ENCODE results near the gene MAGI2. TPM values are rescaled to one million over a fixed set of nuclear protein-coding genes. Genes with fewer than 3 reads are reported as not detected.

MAGI2 gene
- total RNA-seq, 1 donor from 2014 or later, result 64.2 TPM

DNA sequence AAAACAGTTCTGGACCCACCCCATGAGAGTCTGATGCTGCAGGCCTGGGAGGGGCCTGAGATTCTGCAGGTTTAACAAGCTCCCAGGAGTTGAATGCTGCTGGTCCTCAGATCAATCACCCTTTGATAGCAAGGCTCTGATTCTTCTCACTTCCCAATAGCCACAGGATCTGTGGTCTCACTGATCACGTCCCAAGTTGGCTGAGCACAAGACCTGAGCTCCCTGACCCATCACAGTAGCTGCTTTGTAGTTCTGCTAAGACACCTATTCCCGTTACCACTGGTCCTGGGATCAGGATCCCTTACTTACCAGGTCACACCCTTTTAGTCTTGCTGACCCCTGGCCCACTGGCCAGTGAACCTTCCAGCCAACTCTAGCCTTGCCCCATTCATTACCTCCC is 1282.1 kb downstream of the MAGI2 start:
- Mint-ChIP-seq H3K4me3 (ENCODE audit: unreplicated experiment) (no peak overlapping the region), H3K27ac (ENCODE audit: unreplicated experiment) (no peak overlapping the region), H3K36me3 (ENCODE audit: unreplicated experiment) (no peaks in the 10 kb centered on the region), H3K4me1 (ENCODE audit: low read depth, unreplicated experiment) (peaks cover 5% of the 10 kb centered on the region), H3K9me3 (ENCODE audit: unreplicated experiment) (no peaks in the 10 kb centered on the region), H3K27me3 (ENCODE audit: unreplicated experiment) (no peaks in the 10 kb centered on the region)
- DNase-seq, result no peak
- TF ChIP-seq, protein P1, sequence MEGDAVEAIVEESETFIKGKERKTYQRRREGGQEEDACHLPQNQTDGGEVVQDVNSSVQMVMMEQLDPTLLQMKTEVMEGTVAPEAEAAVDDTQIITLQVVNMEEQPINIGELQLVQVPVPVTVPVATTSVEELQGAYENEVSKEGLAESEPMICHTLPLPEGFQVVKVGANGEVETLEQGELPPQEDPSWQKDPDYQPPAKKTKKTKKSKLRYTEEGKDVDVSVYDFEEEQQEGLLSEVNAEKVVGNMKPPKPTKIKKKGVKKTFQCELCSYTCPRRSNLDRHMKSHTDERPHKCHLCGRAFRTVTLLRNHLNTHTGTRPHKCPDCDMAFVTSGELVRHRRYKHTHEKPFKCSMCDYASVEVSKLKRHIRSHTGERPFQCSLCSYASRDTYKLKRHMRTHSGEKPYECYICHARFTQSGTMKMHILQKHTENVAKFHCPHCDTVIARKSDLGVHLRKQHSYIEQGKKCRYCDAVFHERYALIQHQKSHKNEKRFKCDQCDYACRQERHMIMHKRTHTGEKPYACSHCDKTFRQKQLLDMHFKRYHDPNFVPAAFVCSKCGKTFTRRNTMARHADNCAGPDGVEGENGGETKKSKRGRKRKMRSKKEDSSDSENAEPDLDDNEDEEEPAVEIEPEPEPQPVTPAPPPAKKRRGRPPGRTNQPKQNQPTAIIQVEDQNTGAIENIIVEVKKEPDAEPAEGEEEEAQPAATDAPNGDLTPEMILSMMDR (IDR thresholded peaks at IDR 0.05; ENCODE audit: partially characterized antibody, unreplicated experiment), result no peak

DNA sequence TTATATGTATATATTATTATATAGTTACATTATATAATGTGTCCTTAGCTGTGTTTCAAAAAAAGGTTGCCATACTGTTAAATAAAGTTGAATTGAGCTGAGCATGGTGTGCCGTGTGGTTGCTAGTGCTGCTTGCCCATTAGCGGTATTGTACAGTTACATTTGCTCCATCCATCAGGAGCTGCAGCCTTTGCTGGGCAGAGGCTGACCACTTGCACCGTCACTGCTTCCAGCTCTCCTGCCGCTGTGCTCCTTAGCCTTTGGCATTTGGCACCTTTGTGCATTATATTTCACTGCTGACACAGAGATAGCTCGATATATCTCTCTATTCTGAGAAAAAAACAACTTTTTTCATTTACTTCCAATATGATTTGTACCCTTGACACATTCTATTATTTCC is 1282.7 kb downstream of the MAGI2 start:
- Mint-ChIP-seq H3K4me1 (ENCODE audit: low read depth, unreplicated experiment) (peaks cover 9% of the 10 kb centered on the region), H3K27ac (ENCODE audit: unreplicated experiment) (no peak overlapping the region), H3K36me3 (ENCODE audit: unreplicated experiment) (no peaks in the 10 kb centered on the region), H3K9me3 (ENCODE audit: unreplicated experiment) (no peaks in the 10 kb centered on the region), H3K4me3 (ENCODE audit: unreplicated experiment) (no peak overlapping the region), H3K27me3 (ENCODE audit: unreplicated experiment) (no peaks in the 10 kb centered on the region)
- TF ChIP-seq, protein P1 (IDR thresholded peaks at IDR 0.05; ENCODE audit: partially characterized antibody, unreplicated experiment), result no peak
- DNase-seq, result no peak

DNA sequence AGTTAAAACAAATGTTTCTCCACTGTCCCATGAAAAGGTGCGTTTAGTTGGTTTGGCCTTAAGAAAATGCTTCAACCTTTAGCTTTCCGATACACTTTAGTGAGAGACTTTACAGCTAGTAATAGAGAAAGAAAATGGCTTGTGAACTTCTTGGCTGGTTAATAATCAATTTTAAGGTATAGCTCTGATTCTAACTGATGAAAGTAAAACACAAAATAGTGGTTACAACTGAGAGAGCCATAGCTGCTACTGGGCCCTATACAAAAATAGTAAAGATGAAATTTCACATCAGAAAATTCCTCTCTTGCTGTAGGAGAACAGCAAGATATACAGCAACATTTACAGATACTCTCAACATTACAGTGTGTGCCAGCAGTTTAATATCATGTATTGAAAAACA is 1283.5 kb downstream of the MAGI2 start:
- TF ChIP-seq, protein P1 (IDR thresholded peaks at IDR 0.05; ENCODE audit: partially characterized antibody, unreplicated experiment), result no peak
- H3K27ac Mint-ChIP-seq (ENCODE audit: unreplicated experiment), result no peak overlapping the region
- no peak overlapping the region for H3K4me3 Mint-ChIP-seq (ENCODE audit: unreplicated experiment)
- H3K36me3 Mint-ChIP-seq (ENCODE audit: unreplicated experiment), result no peaks in the 10 kb centered on the region
- no peaks in the 10 kb centered on the region for H3K27me3 Mint-ChIP-seq (ENCODE audit: unreplicated experiment)
- no peaks in the 10 kb centered on the region for H3K9me3 Mint-ChIP-seq (ENCODE audit: unreplicated experiment)
- H3K4me1 Mint-ChIP-seq (ENCODE audit: low read depth, unreplicated experiment), result peaks cover 14% of the 10 kb centered on the region
- no peak for DNase-seq

DNA sequence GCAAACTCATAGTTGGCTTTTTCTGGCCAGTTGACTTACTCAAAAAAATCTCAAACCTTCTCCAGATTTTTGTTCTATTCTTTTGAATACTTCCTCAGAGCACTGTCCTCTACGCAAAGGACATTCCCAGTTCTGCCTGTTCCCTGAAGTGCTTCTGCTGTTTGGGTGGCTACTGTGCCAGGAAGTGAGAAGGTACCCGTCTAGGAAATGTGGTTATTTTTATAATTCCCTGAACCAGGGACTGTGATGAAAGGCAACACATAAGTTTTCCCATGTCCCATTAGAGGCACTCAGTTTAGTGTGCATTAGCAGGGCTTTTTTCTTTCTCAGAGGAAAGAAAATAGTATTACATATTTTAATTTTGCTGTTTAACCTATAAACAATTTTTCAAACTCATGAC is 1284.6 kb downstream of the MAGI2 start:
- H3K27ac Mint-ChIP-seq (ENCODE audit: unreplicated experiment), result no peak overlapping the region
- TF ChIP-seq, protein P1 (IDR thresholded peaks at IDR 0.05; ENCODE audit: partially characterized antibody, unreplicated experiment), result no peak
- H3K27me3 Mint-ChIP-seq (ENCODE audit: unreplicated experiment), result peaks cover 2% of the 10 kb centered on the region
- H3K4me3 Mint-ChIP-seq (ENCODE audit: unreplicated experiment), result no peak overlapping the region
- no peaks in the 10 kb centered on the region for H3K36me3 Mint-ChIP-seq (ENCODE audit: unreplicated experiment)
- peaks cover 14% of the 10 kb centered on the region for H3K4me1 Mint-ChIP-seq (ENCODE audit: low read depth, unreplicated experiment)
- H3K9me3 Mint-ChIP-seq (ENCODE audit: unreplicated experiment), result no peaks in the 10 kb centered on the region
- no peak for DNase-seq

DNA sequence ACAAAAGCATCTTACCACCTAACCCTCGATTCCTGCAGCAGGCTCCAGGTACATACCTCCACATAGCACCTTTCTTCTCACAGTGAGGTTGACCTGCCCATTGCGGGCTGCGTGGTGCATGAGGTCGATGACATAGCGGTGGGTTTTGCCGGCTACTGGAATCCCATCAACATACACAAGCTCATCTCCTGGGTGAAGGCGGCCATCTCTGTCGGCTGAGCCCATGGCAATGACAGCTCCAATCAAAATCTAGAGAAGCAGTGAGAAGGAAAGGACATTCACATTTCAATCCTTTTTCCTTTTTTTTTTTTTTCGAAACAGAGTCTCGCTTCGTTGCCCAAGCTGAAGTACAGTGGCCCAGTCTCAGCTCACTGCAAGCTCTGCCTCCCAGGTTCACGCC is 1285.6 kb downstream of the MAGI2 start:
- DNase-seq, result no peak
- Mint-ChIP-seq H3K4me1 (ENCODE audit: low read depth, unreplicated experiment) (peaks cover 14% of the 10 kb centered on the region), H3K9me3 (ENCODE audit: unreplicated experiment) (no peaks in the 10 kb centered on the region), H3K27ac (ENCODE audit: unreplicated experiment) (no peak overlapping the region), H3K36me3 (ENCODE audit: unreplicated experiment) (no peaks in the 10 kb centered on the region), H3K4me3 (ENCODE audit: unreplicated experiment) (no peak overlapping the region), H3K27me3 (ENCODE audit: unreplicated experiment) (peaks cover 2% of the 10 kb centered on the region)
- TF ChIP-seq, protein P1 (IDR thresholded peaks at IDR 0.05; ENCODE audit: partially characterized antibody, unreplicated experiment), result no peak

Measured in glutamatergic neuron (in vitro differentiated cells).